OCI-LY3 (cell line): ENCODE results near the gene GHR.

Experiments used
- CTCF ChIP-seq: fragments of 200-600, 300-600 bp; sonication (generic); IDR thresholded peaks from 2 replicates; pipeline ENCODE4 v1.5.1; 2014; ENCODE audit warnings: antibody characterized with exemption, low read length, low read depth
- EZH2phosphoT487 ChIP-seq: fragments of 200-600 bp; shearing (Covaris generic); IDR thresholded peaks from 2 replicates; pipeline ENCODE4 v1.6.1; 2018; ENCODE audit warnings: antibody characterized with exemption, mixed run types, low read depth

GRCh38 chr5:42374679-42375273 is 48.5 kb upstream of the GHR start:
- TF ChIP-seq CTCF: no peak
- TF ChIP-seq EZH2phosphoT487: no peak
